ENCODE data around the gene CXCL8. TPM values are rescaled to one million over a fixed set of nuclear protein-coding genes. Genes with fewer than 3 reads are reported as not detected.

CXCL8 gene
- polyA plus RNA-seq, 1 donor from 2014 or later: not detected

GRCh38 chr4:73709451-73710033, 30.8 kb upstream of the CXCL8 start:
- Histone ChIP-seq H3F3A (ENCODE audit: insufficient read depth, low read length, poor library complexity, severe bottlenecking) (no peaks in the 10 kb centered on the region), H2AFZ (ENCODE audit: low read depth, low read length) (no peak overlapping the region)
- TF ChIP-seq CTCF (IDR thresholded peaks at IDR 0.05; ENCODE audit: poor library complexity, severe bottlenecking) (no peak), MXI1 (conservative IDR thresholded peaks at IDR 0.05; ENCODE audit: poor library complexity, severe bottlenecking) (no peak), REST (IDR thresholded peaks at IDR 0.05; ENCODE audit: borderline replicate concordance) (no peak), TAF1 (IDR thresholded peaks at IDR 0.05; ENCODE audit: low read depth) (no peak), RAD21 (conservative IDR thresholded peaks at IDR 0.05) (no peak), EP300 (conservative IDR thresholded peaks at IDR 0.05; ENCODE audit: poor library complexity, severe bottlenecking) (no peak), SMC3 (conservative IDR thresholded peaks at IDR 0.05; ENCODE audit: poor library complexity) (no peak), EZH2 (IDR thresholded peaks at IDR 0.05; ENCODE audit: borderline replicate concordance, insufficient read depth, low read length, poor library complexity, severe bottlenecking) (no peak), POLR2AphosphoS5 (IDR thresholded peaks at IDR 0.05) (no peak)

GRCh38 chr4:73710094-73710493, 30.3 kb upstream of the CXCL8 start:
- Histone ChIP-seq H3K9me2 (ENCODE audit: insufficient read depth, low read length) (no peaks in the 10 kb centered on the region), H3K4me2 (ENCODE audit: low read length) (no peak overlapping the region), H4K20me1 (ENCODE audit: insufficient read depth) (no peaks in the 10 kb centered on the region), H3K27me3 (ENCODE audit: insufficient read depth, low read depth, low read length) (no peaks in the 10 kb centered on the region), H3K36me3 (ENCODE audit: insufficient read depth, low read length) (no peaks in the 10 kb centered on the region), H3K79me2 (replicated peaks; ENCODE audit: insufficient read depth, low read length) (no peaks in the 10 kb centered on the region), H3K9ac (ENCODE audit: low read length) (no peak overlapping the region), H2AFZ (ENCODE audit: low read depth, low read length) (no peak overlapping the region), H3K9me3 (ENCODE audit: low read length) (no peaks in the 10 kb centered on the region), H3K4me3 (ENCODE audit: low read length) (no peak overlapping the region), H3K27ac (ENCODE audit: low read length) (no peak overlapping the region), H3F3A (ENCODE audit: insufficient read depth, low read length, poor library complexity, severe bottlenecking) (no peaks in the 10 kb centered on the region)
- TF ChIP-seq EP300 (conservative IDR thresholded peaks at IDR 0.05; ENCODE audit: poor library complexity, severe bottlenecking): no peak
- no peak for TF ChIP-seq EZH2 (IDR thresholded peaks at IDR 0.05; ENCODE audit: borderline replicate concordance, insufficient read depth, low read length, poor library complexity, severe bottlenecking)
- TF ChIP-seq TAF1 (IDR thresholded peaks at IDR 0.05; ENCODE audit: low read depth): no peak
- no peak for TF ChIP-seq POLR2AphosphoS5 (IDR thresholded peaks at IDR 0.05)
- no peak for TF ChIP-seq RAD21 (conservative IDR thresholded peaks at IDR 0.05)
- no peak for TF ChIP-seq MXI1 (conservative IDR thresholded peaks at IDR 0.05; ENCODE audit: poor library complexity, severe bottlenecking)
- no peak for TF ChIP-seq REST (IDR thresholded peaks at IDR 0.05; ENCODE audit: borderline replicate concordance)

More at GRCh38 chr4:73709451-73710033, 30.8 kb upstream of the CXCL8 start:
- H3K79me2 ChIP-seq (replicated peaks; ENCODE audit: insufficient read depth, low read length): no peaks in the 10 kb centered on the region
- no peaks in the 10 kb centered on the region for H4K20me1 ChIP-seq (ENCODE audit: insufficient read depth)
- no peak overlapping the region for H3K27ac ChIP-seq (ENCODE audit: low read length)
- H3K9me3 ChIP-seq (ENCODE audit: low read length): no peaks in the 10 kb centered on the region
- no peaks in the 10 kb centered on the region for H3K9me2 ChIP-seq (ENCODE audit: insufficient read depth, low read length)
- no peak overlapping the region for H3K4me2 ChIP-seq (ENCODE audit: low read length)
- no peaks in the 10 kb centered on the region for H3K27me3 ChIP-seq (ENCODE audit: insufficient read depth, low read depth, low read length)
- H3K4me3 ChIP-seq (ENCODE audit: low read length): no peak overlapping the region
- H3K36me3 ChIP-seq (ENCODE audit: insufficient read depth, low read length): no peaks in the 10 kb centered on the region
- no peak overlapping the region for H3K9ac ChIP-seq (ENCODE audit: low read length)

All from neural cell (in vitro differentiated cells).